SJSA1 (cell line): ENCODE data around the gene TRIP12. TPM values are rescaled to one million over a fixed set of nuclear protein-coding genes. Genes with fewer than 3 reads are reported as not detected.
A peak's percentile ranks its signal among the peaks of the same experiment; 100 is the strongest.
"Not testable (repeated sequence)": the region's sequence is repeated elsewhere in the genome, so short reads cannot be mapped to it uniquely, and the experiment has no call there.

Experiments
- DNase-seq, 2 experiments: peaks; one replicate each; pipeline ENCODE4 v3.0.0-alpha.2; 2015 to 2020; ENCODE audit warnings: low spot score in 2 of 2, low read depth in 1 of 2
- H3K27ac ChIP-seq: fragments of 250-450 bp; sonication (Bioruptor Pico); 2 replicates; pipeline ENCODE4 v1.5.1; 2020; ENCODE audit warnings: mild to moderate bottlenecking, moderate library complexity
- H3K27me3 ChIP-seq: fragments of 250-450 bp; sonication (Bioruptor Pico); replicated peaks from 2 replicates; pipeline ENCODE4 v1.5.1; 2020; ENCODE audit warnings: mild to moderate bottlenecking, moderate library complexity
- H3K36me3 ChIP-seq: fragments of 250-450 bp; sonication (Bioruptor Pico); 2 replicates; pipeline ENCODE4 v1.5.1; 2020; ENCODE audit warnings: mild to moderate bottlenecking
- H3K4me1 ChIP-seq: fragments of 250-450 bp; sonication (Bioruptor Pico); replicated peaks from 2 replicates; pipeline ENCODE4 v1.6.1; 2021; ENCODE audit warnings: mild to moderate bottlenecking
- H3K4me3 ChIP-seq: fragments of 250-450 bp; sonication (Bioruptor Pico); 2 replicates; pipeline ENCODE4 v1.5.1; 2020; ENCODE audit warnings: mild to moderate bottlenecking
- H3K9me3 ChIP-seq: fragments of 250-450 bp; sonication (Bioruptor Pico); replicated peaks from 2 replicates; pipeline ENCODE4 v1.5.1; 2020; ENCODE audit warnings: mild to moderate bottlenecking
- total RNA-seq: library from RNA; depleted of rRNA; stranded (reverse); fragments of >200 nt; shearing (Covaris generic); gene quantifications from 2 replicates; pipeline ENCODE4 v1.2.3, GENCODE V29; 2014

Gene TRIP12
- total RNA-seq, 1 experiment from 2014 or later, result 139 TPM

DNA sequence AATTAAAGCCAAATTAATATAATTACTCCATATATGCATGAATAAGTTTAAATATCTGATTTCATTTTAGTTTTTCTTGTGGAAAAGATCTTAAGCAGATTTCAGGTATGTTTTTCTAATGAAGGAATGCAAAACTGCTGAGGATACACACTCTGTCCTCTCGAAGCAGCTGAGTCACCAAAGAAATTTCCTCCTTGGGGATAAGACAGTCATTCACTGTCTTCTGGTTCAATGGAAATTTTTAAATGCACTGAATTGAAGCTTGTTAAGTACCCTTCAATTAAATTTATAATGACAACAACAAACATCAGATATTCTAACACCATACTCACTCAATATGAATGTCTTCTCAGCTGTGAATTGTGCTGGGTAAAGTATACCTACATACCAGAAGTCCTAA is 106.0 kb downstream of the TRIP12 start:
- no peaks in the 10 kb centered on the region for H3K9me3 ChIP-seq
- H3K4me3 ChIP-seq, result no peak overlapping the region
- no peaks in the 10 kb centered on the region for H3K27me3 ChIP-seq
- no peak overlapping the region for H3K27ac ChIP-seq
- H3K36me3 ChIP-seq, result peaks cover 65% of the 10 kb centered on the region
- peaks cover 5% of the 10 kb centered on the region; the same call in 1 of the 2 replicates for H3K4me1 ChIP-seq
- DNase-seq, result peak in 1 of 2 experiments; percentile 10

DNA sequence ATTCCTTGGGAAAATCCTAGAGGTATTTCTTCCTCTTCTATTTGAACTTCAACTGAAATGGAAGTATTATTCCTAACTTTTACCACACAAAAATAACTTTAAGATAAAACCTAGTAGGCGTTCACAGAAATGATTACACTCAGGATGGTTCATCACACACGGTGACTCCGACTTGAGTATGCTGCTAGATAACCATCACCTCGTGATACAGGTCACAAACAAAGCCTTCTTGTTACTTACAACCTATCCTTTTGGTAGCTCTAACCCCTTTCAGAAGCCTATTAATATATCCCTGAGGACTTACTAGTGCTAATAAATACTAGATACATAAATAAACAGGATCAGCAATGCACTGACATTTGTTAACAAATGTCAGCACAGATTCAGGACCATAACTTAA is 106.5 kb downstream of the TRIP12 start:
- Histone ChIP-seq H3K4me3 (no peak overlapping the region), H3K9me3 (no peaks in the 10 kb centered on the region), H3K36me3 (peaks cover 69% of the 10 kb centered on the region), H3K27me3 (no peaks in the 10 kb centered on the region), H3K4me1 (peaks cover 5% of the 10 kb centered on the region; the same call in 1 of the 2 replicates), H3K27ac (no peak overlapping the region)
- DNase-seq, result no peak

DNA sequence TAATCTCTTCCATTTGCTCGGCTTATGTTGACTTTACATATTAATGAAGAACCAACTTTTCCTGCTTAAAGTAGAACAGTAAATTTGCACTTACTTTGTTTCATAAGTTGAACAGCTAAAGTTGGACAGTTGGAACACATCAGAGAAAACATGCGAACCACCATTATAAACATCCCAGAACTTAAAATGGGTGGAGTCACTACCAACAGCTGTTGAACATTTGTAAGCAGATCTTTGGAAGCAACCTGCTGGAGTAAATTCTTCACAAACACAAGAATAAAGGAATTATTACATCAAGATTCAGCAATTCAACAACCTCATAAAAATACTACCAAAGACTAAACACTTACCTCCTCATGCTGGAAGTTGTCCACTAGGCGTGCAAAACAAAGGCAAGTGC is 111.0 kb downstream of the TRIP12 start:
- H3K27ac ChIP-seq, result no peak overlapping the region
- no peak for DNase-seq
- H3K9me3 ChIP-seq, result no peaks in the 10 kb centered on the region
- H3K4me3 ChIP-seq, result no peak overlapping the region
- peaks cover 2% of the 10 kb centered on the region; the same call in 1 of the 2 replicates for H3K4me1 ChIP-seq
- peaks cover 85% of the 10 kb centered on the region for H3K36me3 ChIP-seq
- no peaks in the 10 kb centered on the region for H3K27me3 ChIP-seq

DNA sequence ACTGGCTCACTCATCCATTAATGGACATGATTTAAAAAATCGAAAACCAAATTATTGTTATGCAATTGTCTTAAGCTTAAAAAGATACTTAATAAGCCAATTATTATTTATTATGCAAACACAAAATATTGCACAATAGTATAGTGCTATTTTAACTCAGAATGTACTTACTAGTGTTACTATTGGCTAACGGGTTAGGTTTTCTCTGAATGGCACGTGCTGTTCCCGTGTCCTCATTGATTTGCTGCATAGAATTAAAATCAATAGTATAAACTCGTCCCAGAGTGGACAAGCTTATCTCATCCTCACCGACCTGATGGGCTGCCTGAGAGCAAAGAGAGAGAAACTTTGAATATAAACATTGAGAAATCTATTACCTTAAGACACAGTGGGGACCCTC is 116.2 kb downstream of the TRIP12 start:
- no peaks in the 10 kb centered on the region for H3K27me3 ChIP-seq
- H3K36me3 ChIP-seq, result peaks cover 89% of the 10 kb centered on the region
- H3K4me3 ChIP-seq, result no peak overlapping the region
- no peaks in the 10 kb centered on the region for H3K9me3 ChIP-seq
- H3K27ac ChIP-seq, result no peak overlapping the region
- H3K4me1 ChIP-seq, result no peaks in the 10 kb centered on the region
- no peak for DNase-seq

DNA sequence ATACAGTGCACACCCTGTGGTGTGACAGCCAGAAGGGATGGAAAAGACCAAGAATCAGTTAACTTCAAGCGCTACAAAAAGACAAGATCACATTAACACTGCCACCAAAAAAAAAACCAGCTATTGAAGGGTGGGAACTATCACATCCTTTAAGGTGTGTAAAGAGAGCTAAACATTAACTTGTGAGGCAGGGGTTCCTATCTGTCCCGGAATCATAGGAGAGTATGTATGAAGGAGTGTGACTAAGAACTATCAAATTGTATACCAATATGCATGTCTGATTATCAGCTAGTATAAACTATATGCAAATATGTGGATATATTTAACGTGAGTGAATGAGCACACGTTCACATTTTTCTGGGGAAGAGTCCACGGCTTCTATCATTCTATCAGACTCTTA is 119.0 kb downstream of the TRIP12 start:
- no peak overlapping the region for H3K4me3 ChIP-seq
- peaks cover 85% of the 10 kb centered on the region for H3K36me3 ChIP-seq
- no peak overlapping the region for H3K27ac ChIP-seq
- H3K27me3 ChIP-seq, result no peaks in the 10 kb centered on the region
- H3K9me3 ChIP-seq, result no peaks in the 10 kb centered on the region
- H3K4me1 ChIP-seq, result no peaks in the 10 kb centered on the region
- DNase-seq, result no peak

DNA sequence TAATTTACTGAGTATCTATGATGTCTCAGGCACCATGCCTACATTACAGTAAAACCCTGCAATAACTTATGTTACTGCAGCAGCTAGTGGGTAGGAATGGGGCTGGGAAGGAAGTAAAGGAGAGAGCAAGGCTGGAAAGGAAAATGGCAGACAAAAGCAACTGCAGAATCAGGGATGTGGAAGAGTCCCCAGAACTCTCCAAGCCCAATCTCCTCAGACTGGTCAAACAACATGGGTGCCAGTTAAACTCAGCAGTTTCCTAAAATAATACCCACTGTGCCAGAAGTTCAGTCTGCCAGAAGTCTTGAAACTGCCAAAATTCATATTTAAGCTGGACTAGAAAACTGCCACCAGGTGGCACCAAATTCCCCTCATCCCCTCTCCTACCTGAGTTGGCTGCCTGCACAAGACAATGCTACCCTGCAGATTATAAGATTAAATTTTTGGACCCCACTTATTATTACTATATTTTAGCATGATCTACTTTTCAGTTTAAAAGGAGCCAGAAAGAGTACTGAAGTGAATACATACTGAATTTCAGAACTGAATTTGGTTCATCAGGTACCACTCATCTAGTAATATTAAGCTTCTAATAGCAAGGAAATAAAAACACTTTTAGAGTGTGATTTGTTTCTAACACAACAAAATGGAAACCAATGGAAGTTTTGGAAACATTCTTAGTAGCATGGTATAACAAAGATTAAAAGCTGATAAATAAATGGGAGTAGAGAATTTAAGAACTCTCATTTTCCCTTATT is 120.6 kb downstream of the TRIP12 start:
- H3K4me3 ChIP-seq, result no peak overlapping the region
- peaks cover 87% of the 10 kb centered on the region for H3K36me3 ChIP-seq
- H3K27ac ChIP-seq, result no peak overlapping the region
- H3K9me3 ChIP-seq, result no peaks in the 10 kb centered on the region
- no peaks in the 10 kb centered on the region for H3K27me3 ChIP-seq
- DNase-seq, result peak; percentile 35 to 49
- H3K4me1 ChIP-seq, result no peaks in the 10 kb centered on the region

DNA sequence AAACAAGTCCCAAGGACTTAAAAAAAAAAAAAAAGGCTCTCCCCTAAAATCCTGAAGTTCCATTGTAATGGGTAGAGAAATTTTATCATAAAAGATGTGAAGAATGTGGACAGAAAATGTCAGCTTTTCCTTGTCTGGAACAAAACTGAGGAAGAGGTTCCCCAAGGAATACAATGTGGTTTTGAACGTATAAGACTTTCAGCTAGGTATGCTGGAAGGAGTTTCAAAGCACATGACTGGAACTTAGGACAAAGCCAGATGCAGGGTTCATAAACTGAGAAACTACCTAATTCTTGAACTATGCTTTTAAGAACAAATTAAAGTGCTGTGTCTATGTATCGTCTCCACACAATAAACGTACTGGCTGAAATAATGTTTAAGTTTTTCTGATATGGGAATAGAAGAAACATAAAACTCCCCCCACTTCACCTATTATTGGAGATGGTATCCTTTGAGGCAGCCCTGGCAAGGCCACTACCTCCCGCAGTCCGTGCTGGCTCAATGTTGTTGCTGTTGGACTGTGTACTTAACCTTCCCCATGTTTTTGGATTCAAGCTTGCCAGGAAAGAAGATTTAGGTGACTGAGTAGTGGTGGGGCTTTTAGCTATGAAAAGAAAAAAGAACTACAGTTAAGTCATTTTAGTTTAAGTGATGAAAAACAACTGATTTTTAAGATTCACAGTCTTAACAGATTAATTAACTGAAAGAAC is 123.2 kb downstream of the TRIP12 start:
- no peak for DNase-seq
- no peak overlapping the region for H3K4me3 ChIP-seq
- H3K27me3 ChIP-seq, result no peaks in the 10 kb centered on the region
- no peaks in the 10 kb centered on the region for H3K9me3 ChIP-seq
- no peaks in the 10 kb centered on the region for H3K4me1 ChIP-seq
- peaks cover 89% of the 10 kb centered on the region for H3K36me3 ChIP-seq
- no peak overlapping the region for H3K27ac ChIP-seq

DNA sequence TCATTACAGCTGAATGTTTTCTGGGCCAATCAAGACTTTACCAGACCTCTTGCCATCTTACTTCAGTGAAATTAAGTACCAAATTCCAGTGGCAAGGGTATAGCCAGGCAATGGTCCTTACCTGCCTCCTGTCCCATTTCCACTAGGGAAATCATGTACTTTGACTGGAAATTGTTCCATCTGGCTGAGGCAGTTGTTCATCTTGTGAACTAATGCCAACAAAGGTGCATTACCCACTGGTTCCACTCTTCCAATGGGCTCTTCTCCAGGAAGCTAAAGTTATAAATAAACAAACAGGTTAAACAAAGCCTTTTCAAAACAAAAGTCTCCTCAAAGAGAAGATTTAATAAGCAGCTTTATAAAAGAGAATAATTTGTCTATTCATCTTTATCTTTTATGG is 126.8 kb downstream of the TRIP12 start:
- H3K4me1 ChIP-seq, result no peaks in the 10 kb centered on the region
- no peak overlapping the region for H3K4me3 ChIP-seq
- no peaks in the 10 kb centered on the region for H3K9me3 ChIP-seq
- H3K27ac ChIP-seq, result no peak overlapping the region
- peaks cover 88% of the 10 kb centered on the region for H3K36me3 ChIP-seq
- DNase-seq, result no peak
- no peaks in the 10 kb centered on the region for H3K27me3 ChIP-seq

DNA sequence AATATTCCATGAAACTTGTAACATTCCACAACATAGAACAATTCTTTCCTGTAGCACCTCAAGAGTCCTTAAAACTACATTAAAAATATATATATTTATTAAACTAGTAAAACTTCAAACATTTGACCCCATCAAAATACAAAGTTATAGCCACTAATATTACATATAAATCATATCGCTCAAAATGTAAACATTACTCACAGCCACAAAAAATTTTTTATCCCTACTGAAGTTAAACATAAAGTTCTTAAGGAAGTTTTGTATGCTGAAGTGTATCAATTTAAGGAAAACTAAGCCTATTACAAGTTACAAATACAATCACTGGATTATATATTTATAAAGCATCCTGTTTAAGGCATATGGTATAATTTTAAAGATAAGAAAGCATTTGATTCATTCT is 127.2 kb downstream of the TRIP12 start:
- no peak for DNase-seq
- Histone ChIP-seq H3K27ac (no peak overlapping the region), H3K36me3 (peaks cover 90% of the 10 kb centered on the region), H3K4me1 (no peaks in the 10 kb centered on the region), H3K27me3 (no peaks in the 10 kb centered on the region), H3K4me3 (no peak overlapping the region), H3K9me3 (no peaks in the 10 kb centered on the region)

DNA sequence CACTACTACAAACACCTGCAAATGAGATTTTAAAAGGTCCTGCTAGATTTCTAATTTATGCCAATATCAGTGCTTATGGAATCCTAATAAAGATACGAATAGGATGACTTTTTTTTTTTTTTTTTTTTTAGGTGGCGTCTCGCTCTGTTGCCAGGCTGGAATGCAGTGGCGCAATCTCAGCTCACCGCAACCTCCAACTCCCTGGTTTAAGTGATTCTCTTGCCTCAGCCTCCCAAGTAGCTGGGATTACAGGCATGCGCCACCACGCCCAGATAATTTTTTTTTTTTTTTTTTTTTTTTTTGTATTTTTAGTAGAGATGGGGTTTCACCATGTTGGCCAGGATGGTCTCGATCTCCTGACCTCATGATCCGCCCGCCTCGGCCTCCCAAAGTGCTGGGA is 135.5 kb downstream of the TRIP12 start:
- DNase-seq, H3K27ac ChIP-seq, H3K9me3 ChIP-seq, H3K27me3 ChIP-seq, H3K4me1 ChIP-seq, H3K4me3 ChIP-seq: not testable (repeated sequence)
- peaks cover 76% of the 10 kb centered on the region for H3K36me3 ChIP-seq

DNA sequence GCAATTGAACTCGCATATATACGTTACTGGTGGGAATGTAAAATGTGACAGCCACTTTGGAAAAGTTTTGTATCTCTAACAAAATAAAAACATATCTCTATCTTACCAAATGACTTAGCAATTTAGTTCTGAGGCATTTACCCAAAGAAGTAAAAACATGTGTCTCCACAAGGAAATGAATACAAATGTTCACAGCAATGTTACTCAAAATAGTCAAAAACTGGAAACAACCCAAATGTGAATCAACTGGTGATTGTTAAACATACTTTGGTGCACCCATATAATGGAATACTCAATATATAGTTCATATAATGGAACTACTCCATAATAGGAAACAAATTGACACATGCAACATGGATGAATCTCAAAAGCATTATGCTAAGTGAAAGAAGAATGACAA is 137.0 kb downstream of the TRIP12 start:
- Histone ChIP-seq H3K4me1 (no peaks in the 10 kb centered on the region), H3K9me3 (no peaks in the 10 kb centered on the region), H3K4me3 (no peak overlapping the region), H3K36me3 (peaks cover 74% of the 10 kb centered on the region), H3K27me3 (no peaks in the 10 kb centered on the region), H3K27ac (no peak overlapping the region)
- no peak for DNase-seq

DNA sequence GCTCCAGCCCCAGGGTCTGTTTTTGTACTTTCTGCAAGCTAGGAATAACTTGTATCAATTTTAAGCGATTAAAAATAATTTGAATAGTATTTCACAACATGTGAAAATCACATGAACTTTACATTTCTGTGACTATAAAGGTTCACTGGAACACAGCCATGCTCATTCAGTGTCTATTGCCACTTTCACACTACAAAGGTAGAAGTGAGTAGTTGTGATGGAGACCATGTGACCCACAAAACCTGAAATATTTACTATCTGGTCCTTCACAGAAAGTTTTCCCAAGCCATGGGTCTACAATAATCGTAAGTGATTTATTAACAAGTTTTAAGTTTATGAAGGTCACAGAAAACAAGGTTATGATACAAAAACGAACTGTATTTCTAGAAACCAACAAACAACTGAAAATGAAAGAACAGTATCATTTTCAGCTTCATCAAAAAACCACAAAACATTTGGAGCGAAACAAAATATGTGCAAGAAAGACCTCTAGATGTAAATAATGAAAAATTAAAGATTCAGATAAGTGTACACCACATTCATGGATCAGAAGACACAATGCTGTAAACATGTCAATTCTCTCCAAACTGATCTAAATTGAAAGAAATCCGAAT is 138.6 kb downstream of the TRIP12 start:
- no peak for DNase-seq
- H3K4me3 ChIP-seq, result no peak overlapping the region
- no peaks in the 10 kb centered on the region for H3K9me3 ChIP-seq
- no peaks in the 10 kb centered on the region for H3K27me3 ChIP-seq
- H3K36me3 ChIP-seq, result peaks cover 76% of the 10 kb centered on the region
- H3K27ac ChIP-seq, result no peak overlapping the region
- no peaks in the 10 kb centered on the region for H3K4me1 ChIP-seq

DNA sequence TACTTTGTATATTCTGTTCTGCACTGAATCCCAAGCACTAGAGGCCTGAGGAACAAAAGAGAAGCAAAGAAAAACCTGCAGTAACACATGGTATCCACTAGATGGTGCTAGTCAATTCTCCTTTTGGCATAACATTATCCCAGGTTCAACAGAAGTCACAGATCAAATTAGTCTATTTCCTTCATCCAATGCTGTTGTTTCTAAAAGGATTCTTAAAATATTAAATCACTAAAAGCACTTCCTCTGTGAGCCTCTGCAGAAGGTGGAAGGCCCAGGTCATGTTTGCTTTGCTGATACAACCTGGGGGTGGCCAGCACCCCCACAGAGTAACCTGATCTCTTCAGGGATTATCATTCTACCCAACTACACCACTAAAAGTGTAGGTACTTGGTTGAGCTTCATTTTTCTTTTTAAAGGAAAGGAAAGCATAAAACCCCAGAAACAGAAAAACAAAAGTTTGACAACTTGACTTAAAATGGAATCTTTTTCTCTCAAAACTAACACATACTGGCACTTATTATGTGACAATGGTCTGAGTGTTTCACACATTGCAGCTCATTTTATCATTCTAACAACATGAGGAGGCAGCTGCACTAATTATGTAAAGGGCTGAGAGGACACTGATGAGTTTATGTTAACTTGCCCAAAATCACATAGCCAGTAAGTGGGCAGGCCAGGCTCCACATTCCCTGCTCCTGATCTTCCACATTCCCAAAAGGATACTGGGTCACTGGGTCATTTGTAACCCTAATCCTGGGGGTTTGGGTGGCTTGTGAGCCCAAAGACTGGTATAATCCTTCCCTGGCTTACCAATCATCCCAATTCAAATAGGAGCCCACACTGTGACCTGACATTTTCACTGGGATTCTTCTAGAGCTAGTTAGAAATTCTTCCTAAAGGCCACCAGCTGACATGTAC is 140.7 kb downstream of the TRIP12 start:
- Histone ChIP-seq H3K4me1 (no peaks in the 10 kb centered on the region), H3K27ac (no peak overlapping the region), H3K4me3 (no peak overlapping the region), H3K9me3 (no peaks in the 10 kb centered on the region), H3K36me3 (peaks cover 83% of the 10 kb centered on the region), H3K27me3 (no peaks in the 10 kb centered on the region)
- peak in 1 of 2 experiments; percentile 34 for DNase-seq
